K562 (cell line): ENCODE data around the gene HBM. TPM values are rescaled to one million over a fixed set of nuclear protein-coding genes. Genes with fewer than 3 reads are reported as not detected.

Experiments
- ATF6 ChIP-seq: sonication (generic); formaldehyde crosslinking; IDR thresholded peaks from 2 replicates; pipeline ENCODE4 v1.4.0; 2020; ENCODE audit warnings: mild to moderate bottlenecking, missing genetic modification reagents
- BHLHE40 ChIP-seq: IDR thresholded peaks from 2 replicates; pipeline ENCODE4 v1.6.1; 2011; ENCODE audit warnings: low read length, improper control_type of control experiment
- BRF1 ChIP-seq: IDR thresholded peaks from 3 replicates; pipeline ENCODE4 v1.6.1; 2011; ENCODE audit warnings: borderline replicate concordance, mild to moderate bottlenecking; ENCODE audit not compliant: insufficient read length; ENCODE audit errors: extremely low read depth
- CHCHD3 ChIP-seq: fragments of 250-450 bp; sonication (Bioruptor Pico); IDR thresholded peaks from 2 replicates; pipeline ENCODE4 v2.1.2; 2022; ENCODE audit warnings: mild to moderate bottlenecking
- ELF2 ChIP-seq: fragments of 250-450 bp; sonication (Bioruptor Pico); IDR thresholded peaks from 2 replicates; pipeline ENCODE4 v1.5.0; 2021; ENCODE audit warnings: mild to moderate bottlenecking
- MBD2 ChIP-seq: sonication (generic); IDR thresholded peaks from 2 replicates; pipeline ENCODE4 v1.6.1; 2016; ENCODE audit warnings: low read depth, borderline replicate concordance
- NFRKB ChIP-seq: fragments of 450-650 bp; IDR thresholded peaks from 2 replicates; pipeline ENCODE4 v1.6.1; 2016; ENCODE audit warnings: low read depth
- POLR2H ChIP-seq: IDR thresholded peaks from 2 replicates; pipeline ENCODE4 v1.6.1; 2016; ENCODE audit warnings: missing genetic modification characterization, low read depth, mild to moderate bottlenecking, control low read depth, missing compliant biosample characterization, moderate library complexity
- SOX6 ChIP-seq: fragments of 450-650 bp; IDR thresholded peaks from 2 replicates; pipeline ENCODE4 v1.6.1; 2014; ENCODE audit warnings: mild to moderate bottlenecking
- TAF9B ChIP-seq: fragments of 450-650 bp; IDR thresholded peaks from 2 replicates; pipeline ENCODE4 v1.6.1; 2018; ENCODE audit warnings: mild to moderate bottlenecking; ENCODE audit not compliant: partially characterized antibody
- TCF15 ChIP-seq: fragments of 250-450 bp; sonication (Bioruptor Pico); IDR thresholded peaks from 2 replicates; pipeline ENCODE4 v1.8.0; 2022; ENCODE audit warnings: moderate library complexity, mild to moderate bottlenecking, inconsistent platforms
- USF1 ChIP-seq: sonication (generic); formaldehyde crosslinking; IDR thresholded peaks from 2 replicates; pipeline ENCODE4 v1.9.0; 2022; ENCODE audit warnings: mild to moderate bottlenecking, missing genetic modification reagents
- VEZF1 ChIP-seq: fragments of 200-800 bp; sonication (Bioruptor generic); IDR thresholded peaks from 2 replicates; pipeline ENCODE4 v1.6.1; 2017; ENCODE audit warnings: missing genetic modification characterization, missing compliant biosample characterization
- ZNF324 ChIP-seq: fragments of 250-450 bp; sonication (Bioruptor Pico); IDR thresholded peaks from 2 replicates; pipeline ENCODE4 v1.4.0; 2020; ENCODE audit warnings: mild to moderate bottlenecking
- ZNF398 ChIP-seq: fragments of 250-450 bp; sonication (Bioruptor Pico); IDR thresholded peaks from 2 replicates; pipeline ENCODE4 v1.8.0; 2021; ENCODE audit warnings: moderate library complexity, mild to moderate bottlenecking, inconsistent platforms
- ZNF584 ChIP-seq: fragments of 200-800 bp; sonication (Bioruptor generic); IDR thresholded peaks from 2 replicates; pipeline ENCODE4 v1.6.1; 2016; ENCODE audit warnings: low read depth, mild to moderate bottlenecking, missing genetic modification characterization, missing compliant biosample characterization
- polyA plus RNA-seq, 8 experiments: library from polyadenylated mRNA; depleted of rRNA in 4 of 8; stranded (reverse) in 5 of 8; unstranded in 3 of 8; fragments of >200 nt; fragmentation: Nextera tagmentation in 2 of 8; fragmentation: Illumina TruSeq in 1 of 8; extraction: Ambion mirVana in 2 of 8; extraction: Trizol in 1 of 8; gene quantifications; 2 replicates each; pipeline versions ENCODE4 v1.2.1 to v1.2.3, GENCODE V29; 2011 to 2014; ENCODE audit warnings: inconsistent platforms in 1 of 8, missing spikeins in 1 of 8
- total RNA-seq, 7 experiments: library from RNA; depleted of rRNA in 6 of 7; stranded (reverse); fragments of >200 nt in 6 of 7; fragmentation: Illumina TruSeq in 2 of 7; extraction: Trizol in 2 of 7; gene quantifications; 2 replicates each; pipeline versions ENCODE4 v1.2.1 to v1.2.3, GENCODE V29; 2011 to 2021; ENCODE audit warnings: low replicate concordance in 1 of 7
- TF ChIP-seq, protein P1 (sequence below): fragments of 450-650 bp; IDR thresholded peaks from one replicate; pipeline ENCODE4 v1.6.1; 2018; ENCODE audit warnings: mild to moderate bottlenecking, moderate library complexity; ENCODE audit not compliant: partially characterized antibody
- TF ChIP-seq, protein P2 (sequence below): sonication (generic); formaldehyde crosslinking; IDR thresholded peaks from 2 replicates; pipeline ENCODE4 v1.8.1; 2022; ENCODE audit warnings: missing genetic modification reagents

The HBM gene
- total and polyA plus RNA-seq, 9 of the 15 experiments (the other 6 are each of a cell fraction or from before 2014, with no cell fraction given): not detected

DNA sequence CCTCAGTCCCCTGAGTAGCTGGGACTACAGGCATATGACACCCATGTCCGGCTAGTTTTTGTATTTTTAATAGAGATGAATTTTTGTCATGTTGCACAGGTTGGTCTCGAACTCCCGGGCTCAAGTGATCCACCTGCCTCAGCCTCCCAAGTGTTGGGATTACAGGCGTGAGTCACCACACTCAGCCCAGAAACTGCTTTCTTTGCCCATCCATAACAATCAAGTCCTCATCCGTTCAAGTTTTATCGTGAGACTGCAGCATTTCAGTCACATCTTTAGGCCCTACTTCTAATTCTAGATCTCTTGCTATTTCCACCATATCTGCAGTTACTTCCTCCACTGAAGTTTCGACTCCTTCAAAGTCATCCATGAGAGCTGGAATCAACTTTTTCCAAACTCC, 33.7 kb upstream of the HBM start (continued):
- no peak for TF ChIP-seq ZNF398 (CRISPR knock-in tag)
- no peak for TF ChIP-seq SOX6
- no peak for TF ChIP-seq ELF2 (CRISPR knock-in tag)
- TF ChIP-seq ATF6 (CRISPR knock-in tag): no peak
- TF ChIP-seq CHCHD3 (CRISPR knock-in tag): no peak
- TF ChIP-seq, protein P1, sequence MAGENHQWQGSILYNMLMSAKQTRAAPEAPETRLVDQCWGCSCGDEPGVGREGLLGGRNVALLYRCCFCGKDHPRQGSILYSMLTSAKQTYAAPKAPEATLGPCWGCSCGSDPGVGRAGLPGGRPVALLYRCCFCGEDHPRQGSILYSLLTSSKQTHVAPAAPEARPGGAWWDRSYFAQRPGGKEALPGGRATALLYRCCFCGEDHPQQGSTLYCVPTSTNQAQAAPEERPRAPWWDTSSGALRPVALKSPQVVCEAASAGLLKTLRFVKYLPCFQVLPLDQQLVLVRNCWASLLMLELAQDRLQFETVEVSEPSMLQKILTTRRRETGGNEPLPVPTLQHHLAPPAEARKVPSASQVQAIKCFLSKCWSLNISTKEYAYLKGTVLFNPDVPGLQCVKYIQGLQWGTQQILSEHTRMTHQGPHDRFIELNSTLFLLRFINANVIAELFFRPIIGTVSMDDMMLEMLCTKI: no peak
- no peak for TF ChIP-seq BRF1
- TF ChIP-seq NFRKB: no peak
- no peak for TF ChIP-seq VEZF1
- no peak for TF ChIP-seq MBD2
- no peak for TF ChIP-seq ZNF324
- TF ChIP-seq TAF9B: no peak
- TF ChIP-seq POLR2H: no peak
- no peak for TF ChIP-seq TCF15 (CRISPR knock-in tag)
- TF ChIP-seq USF1 (CRISPR knock-in tag): no peak
- no peak for TF ChIP-seq BHLHE40
- TF ChIP-seq, protein P2, sequence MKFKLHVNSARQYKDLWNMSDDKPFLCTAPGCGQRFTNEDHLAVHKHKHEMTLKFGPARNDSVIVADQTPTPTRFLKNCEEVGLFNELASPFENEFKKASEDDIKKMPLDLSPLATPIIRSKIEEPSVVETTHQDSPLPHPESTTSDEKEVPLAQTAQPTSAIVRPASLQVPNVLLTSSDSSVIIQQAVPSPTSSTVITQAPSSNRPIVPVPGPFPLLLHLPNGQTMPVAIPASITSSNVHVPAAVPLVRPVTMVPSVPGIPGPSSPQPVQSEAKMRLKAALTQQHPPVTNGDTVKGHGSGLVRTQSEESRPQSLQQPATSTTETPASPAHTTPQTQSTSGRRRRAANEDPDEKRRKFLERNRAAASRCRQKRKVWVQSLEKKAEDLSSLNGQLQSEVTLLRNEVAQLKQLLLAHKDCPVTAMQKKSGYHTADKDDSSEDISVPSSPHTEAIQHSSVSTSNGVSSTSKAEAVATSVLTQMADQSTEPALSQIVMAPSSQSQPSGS (CRISPR knock-in tag): no peak
- TF ChIP-seq ZNF584: no peak
